T-helper 1 cell (primary cell): ENCODE data around the gene LPP.
"Not testable (repeated sequence)": the region's sequence is repeated elsewhere in the genome, so short reads cannot be mapped to it uniquely, and the experiment has no call there.

Experiments
- DNase-seq, 5 donors: peaks; one replicate each; pipeline ENCODE4 v3.0.0-alpha.2; 2012 to 2020

LPP gene

DNA sequence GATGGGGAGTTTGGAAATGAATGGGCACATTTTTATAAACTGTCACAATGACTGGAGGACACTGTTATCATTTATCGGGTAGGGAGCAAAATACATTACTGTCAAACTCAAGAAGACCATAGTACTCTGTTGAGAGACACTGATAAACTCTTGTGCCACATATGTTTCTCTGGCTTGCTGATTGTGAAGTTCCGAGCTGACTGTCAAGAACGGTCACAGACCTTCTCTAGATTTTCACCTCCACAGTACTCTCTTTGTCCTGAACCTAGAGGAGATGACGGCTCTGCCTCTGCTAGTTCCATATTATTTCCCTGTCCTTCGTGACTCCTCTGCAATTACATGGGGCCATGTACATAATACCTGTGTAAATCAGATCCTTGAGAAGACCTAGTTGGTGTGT is 451.9 kb downstream of the LPP start:
- no peak for DNase-seq

DNA sequence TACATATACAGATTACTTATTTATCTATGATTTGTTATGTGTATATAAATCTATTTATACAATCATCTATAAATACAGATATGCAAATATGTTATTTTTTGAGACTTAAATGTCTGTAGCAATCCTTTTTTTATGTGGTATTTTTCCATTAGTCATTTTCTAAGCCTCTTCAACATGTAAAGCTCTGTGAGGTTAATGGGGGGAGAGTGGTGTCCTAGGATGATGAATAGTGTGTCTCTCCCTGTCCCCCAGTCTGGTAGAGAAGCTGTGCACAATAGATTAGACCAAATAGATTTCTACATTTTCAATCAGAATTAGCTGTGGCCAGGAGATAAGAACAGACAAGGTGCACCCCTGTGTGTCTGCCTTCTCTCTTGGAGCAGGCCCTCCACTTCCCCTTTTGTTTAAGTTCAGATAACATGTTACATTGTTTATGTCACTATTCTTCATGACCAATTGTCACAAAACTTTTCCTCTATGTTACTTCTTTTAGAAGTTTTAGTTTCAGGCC is 453.9 kb downstream of the LPP start:
- DNase-seq, result no peak

DNA sequence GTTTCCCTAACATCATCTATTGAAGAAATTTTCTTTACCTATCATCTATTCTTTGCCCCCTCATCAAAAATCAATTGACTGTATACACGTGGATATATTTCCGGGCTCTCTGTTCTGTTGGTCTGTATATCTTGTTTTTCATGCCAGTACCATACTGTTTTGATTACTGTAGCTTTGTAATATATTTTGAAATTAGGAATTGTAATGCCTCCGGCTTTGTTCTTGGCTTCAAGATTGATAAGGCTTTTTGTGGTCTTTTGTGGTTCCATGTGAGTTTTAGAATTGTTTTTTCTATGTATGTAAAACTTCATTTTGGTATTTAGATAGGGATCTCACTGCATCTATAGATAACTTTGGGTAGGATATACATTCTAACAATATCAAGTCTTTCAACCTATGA is 454.4 kb downstream of the LPP start:
- no peak for DNase-seq

DNA sequence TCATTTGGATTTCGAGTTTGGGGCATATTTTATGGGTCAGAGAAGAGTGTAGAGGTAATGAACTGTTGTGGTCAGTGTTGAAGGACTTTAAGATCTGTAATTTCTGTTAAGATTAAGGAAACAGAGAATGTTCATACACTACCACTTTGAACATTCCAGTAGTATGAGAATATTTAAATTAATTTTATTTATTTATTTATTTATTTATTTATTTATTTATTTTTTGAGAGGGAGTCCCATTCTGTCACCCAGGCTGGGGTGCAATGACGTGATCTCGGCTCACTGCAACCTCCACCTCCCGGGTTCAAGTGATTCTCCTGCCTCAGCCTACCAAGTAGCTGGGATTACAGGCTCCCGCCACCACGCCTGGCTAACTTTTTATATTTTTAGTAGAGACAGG is 459.8 kb downstream of the LPP start:
- DNase-seq, result not testable (repeated sequence)

DNA sequence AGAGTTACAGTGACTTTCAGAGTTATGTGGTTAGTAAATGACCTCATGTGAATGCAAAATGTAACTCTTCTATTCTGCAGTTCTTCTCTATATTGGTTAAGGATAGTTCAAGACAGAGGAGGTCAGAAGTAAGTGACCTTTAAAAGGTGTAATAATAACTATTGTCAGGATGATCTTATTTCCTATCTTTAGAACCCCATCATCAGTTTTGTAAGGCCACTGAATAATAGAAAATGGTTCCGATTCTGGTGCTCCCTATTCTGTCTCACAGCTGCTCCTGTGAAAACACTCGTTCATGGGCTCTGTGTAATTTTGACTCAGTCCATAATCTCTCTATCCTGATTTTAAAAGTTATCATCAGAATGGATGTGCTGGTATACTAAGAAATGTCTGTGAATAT is 463.3 kb downstream of the LPP start:
- DNase-seq, result no peak

DNA sequence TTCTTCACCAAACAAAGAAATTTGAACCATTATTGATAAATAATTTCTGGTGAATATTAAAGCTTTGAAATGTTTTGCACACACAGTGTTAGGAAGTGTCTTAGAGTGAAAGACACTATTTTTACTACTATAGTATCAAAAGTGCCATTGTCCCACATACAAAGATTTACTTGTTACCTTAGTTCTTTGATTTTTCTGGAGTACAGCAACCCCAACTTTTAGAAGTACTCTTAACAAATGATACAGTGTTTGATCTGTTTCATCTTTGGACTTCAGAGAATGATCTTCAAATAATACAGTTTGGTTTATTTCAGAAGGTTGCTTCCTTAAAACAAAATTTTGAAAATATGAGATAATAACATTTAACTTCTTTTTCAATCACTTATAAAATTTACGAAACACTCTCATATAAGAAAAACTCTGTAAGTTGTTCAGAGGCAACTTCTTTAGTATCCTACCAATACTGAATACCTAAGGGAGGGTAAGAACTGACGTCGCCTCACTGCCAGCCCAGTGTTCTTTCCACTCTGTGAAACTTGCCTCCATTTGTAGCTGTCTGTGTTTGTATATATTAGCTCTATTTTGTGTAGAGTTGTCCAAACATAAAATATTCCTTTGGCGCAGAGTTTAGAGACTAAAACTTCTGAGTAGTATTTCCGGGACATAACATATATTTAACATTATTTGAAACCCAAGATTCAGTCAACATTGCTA is 464.2 kb downstream of the LPP start:
- no peak for DNase-seq

DNA sequence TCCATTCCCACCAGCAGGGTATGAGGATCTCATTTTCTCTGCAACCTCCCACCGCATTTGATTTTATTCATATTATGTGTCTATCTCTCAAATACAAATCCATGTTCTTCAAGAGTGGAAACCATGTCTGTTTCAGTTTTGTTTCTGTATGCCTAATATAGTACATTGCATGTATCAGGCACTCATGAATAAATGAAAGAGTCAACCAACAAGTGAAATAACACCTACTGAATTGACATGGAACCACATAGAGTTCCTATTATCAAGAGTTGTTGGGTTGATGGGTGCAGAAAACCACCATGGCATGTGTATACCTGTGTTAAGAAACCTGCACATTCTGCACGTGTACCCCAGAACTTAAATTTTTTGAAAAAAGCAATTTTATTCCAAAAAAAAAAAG is 466.8 kb downstream of the LPP start:
- DNase-seq, result no peak

DNA sequence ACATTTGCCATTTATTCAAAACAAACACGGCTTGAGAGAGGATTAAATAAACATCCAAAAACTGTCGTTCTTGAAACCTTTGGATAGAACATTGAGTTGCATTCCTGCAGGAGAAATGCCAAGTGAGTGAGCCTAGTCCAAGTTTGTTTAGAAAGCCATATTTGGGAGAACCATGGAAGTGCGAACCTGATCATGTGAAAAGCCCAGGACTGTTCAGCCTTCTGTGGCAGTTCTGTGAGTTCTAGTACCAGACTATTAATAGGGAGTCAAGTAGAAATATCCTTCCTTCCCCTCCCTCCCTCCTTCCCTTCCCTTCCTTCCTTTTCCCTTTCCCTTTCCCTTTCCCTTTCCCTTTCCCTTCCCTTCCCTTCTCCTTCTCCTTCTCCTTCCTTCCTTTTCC is 470.4 kb downstream of the LPP start:
- no peak for DNase-seq

DNA sequence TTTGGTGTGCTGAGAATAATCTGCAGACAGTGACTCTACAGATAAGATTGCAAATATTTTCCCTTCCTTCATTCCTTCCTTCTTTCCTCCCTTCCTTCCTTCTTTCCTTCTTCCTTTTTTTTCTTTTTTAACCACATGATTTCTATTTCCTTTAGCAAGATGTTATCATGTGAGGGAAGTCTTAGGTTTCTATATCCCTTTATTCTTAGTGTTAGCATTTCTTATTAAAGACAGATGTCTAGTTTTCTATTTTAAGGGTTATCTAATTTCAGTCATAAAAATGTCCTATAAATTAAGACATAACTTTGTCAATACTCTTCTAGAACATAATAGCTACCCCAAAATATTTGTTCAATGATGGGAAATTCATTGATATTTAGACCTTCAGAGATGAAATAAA is 470.9 kb downstream of the LPP start:
- DNase-seq, result no peak

DNA sequence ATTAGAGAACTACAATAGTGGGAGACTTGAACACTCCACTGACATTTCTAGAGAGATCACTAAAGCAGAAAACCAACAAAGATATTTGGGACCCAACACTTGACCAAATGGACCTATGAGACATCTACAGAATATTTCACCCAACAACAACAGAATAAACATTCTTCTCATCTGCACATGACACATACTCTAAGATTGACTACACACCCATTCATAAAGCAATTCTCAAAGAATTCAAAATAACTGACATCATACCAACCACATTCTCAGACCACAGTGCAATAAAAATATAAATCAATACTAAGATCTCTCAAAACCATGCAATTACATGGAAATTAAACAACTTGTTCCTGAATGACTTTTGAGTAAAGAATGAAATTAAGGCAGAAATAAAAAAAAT is 473.7 kb downstream of the LPP start:
- DNase-seq, result no peak

DNA sequence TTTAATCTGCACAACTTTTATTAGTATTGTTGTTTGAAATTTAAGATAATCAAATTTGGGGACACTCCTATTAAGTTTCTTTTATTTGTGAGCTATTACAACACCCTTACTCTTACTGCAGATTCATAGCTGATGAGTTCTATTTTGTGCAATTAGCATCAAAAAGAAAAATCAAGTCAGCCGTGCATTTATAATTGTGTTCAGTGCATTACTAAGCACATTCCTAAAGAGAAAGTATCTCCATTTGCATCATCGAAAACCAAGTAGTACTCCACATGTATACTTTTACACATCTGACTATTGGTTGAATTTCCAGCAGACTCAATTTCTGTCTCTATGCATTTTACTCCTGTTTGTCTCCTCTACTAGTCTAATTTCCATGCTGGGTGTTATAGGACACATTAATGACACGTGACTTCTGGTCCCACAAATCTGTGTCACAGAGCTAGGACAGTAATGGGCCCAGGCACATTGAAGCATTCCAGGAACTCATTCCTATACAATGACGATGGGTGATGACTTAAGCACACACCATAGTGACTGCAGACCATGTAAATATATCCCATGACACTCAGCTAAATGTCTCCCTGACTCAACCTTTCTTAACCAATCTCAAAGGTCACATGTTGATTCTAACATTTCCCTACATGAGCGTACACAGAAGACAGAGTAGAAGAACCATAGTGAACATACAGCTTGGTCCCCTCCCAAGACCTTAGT is 477.5 kb downstream of the LPP start:
- no peak for DNase-seq

DNA sequence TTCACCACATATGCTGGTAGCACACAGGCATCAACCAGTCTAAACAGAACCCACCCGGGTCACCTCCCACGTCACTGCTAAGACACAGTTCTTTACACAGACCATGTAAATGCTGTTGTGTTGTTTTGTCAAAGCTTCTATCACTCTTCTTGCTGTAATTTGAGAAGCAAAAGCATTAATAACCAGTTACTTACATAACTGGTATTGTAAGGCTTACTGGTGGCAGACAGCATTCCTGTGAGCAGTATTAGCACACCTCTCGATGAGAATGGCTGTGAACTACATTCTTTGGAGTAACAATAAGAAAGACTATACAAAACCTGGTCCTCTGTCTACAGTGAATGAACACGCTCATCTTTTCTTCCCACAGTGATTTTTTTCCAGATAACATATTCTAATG is 479.2 kb downstream of the LPP start:
- DNase-seq, result no peak

DNA sequence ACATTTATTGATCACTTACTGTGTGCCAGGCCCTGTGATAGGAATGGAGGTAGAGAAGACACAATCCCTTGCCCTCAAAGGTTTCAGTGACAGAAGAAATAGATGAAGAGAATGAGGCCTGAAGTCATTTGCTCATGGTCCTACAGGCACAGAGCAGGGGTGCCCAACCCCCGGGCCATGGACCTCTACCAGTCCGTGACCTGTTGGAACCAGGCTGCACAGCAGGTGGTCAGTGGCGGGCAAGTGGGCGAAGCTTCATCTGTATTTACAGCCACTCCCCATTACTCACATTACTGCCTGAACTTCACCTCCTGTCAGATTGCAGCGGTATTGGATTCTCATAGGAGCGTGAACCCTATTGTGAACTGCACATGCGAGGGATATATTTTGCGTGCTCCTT is 480.3 kb downstream of the LPP start:
- no peak for DNase-seq

DNA sequence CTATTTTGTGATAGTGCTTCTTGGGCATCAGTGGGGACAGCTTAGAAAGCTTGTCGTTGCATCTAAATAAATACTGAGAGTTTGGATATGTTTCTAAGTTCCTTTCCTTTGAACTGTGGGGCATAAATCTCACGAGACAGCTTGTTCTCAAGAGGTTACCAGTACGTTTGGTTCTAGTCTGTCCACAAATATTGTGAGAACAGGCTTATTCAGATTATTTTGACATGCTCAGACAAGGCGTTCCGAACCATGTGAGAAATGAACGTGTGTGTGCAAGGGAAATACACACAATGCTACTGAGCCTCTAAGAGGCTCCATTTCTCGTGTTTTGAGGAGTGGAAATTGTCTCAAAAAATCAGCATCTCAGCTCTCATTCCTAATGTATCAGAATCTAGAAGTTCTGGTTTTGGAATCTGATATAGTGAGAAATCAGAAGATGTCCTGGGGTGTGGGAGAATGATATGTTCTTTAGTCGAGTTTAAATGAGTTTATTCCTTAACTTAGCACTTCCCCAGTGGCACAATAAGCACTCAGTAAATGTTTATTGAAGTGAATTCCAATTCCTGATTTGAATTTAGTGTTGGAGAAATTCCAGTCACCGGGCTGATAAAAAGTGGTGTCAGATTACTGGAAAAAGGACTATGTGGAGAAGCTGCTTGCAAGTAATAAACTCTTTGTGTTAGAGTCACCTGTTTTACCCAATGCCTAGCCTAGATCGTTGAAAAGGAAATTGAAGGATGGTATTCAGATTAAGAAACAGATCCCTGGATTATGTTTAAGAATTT is 481.5 kb downstream of the LPP start:
- DNase-seq, result no peak

DNA sequence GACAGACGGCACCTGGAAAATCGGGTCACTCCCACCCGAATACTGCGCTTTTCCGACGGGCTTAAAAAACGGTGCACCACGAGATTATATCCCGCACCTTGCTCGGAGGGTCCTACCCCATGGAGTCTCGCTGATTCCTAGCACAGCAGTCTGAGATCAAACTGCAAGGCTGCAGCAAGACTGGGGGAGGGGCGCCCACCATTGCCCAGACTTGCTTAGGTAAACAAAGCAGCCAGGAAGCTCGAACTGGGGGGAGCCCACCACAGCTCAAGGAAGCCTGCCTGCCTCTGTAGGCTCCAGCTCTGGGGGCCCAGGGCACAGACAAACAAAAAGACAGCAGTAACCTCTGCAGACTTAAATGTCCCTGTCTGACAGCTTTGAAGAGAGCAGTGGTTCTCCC is 482.3 kb downstream of the LPP start:
- not testable (repeated sequence) for DNase-seq

DNA sequence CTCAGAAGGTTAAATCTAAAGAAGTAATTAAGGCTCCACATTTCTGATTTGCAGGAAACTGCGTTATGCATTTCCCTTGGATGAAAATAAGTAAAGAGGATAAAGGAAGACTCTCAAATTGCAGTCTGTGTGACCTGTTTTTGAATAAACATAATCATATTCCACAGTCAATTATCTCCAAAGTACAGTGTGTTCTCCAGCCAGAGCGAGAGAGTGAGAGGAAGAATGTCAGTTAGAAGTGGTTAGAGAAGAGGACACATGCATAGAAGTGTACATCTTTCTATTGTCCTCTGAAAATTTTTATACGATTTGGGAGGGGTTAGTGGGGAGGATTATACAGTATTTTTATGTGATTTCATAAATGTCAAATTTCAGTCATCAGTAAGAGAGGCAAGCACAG is 487.1 kb downstream of the LPP start:
- DNase-seq, result no peak

DNA sequence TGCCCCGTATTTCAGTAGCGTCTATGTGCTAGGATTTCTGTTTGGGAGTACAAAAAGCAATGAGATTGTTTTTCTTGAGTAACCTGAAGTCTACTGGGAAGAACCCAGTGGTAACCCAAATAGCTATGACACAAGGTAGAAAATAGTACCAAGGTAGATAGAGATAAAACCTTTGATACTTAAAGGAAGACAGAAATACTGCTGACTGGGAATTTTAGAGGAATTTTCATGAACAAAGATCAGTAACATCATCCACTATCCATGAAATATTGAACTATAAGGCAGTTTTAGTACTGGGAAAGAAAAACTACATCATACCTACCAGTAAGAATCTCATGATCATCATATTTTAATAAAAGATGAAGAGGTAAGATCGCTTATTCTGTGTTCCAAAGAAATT is 489.8 kb downstream of the LPP start:
- DNase-seq, result no peak

DNA sequence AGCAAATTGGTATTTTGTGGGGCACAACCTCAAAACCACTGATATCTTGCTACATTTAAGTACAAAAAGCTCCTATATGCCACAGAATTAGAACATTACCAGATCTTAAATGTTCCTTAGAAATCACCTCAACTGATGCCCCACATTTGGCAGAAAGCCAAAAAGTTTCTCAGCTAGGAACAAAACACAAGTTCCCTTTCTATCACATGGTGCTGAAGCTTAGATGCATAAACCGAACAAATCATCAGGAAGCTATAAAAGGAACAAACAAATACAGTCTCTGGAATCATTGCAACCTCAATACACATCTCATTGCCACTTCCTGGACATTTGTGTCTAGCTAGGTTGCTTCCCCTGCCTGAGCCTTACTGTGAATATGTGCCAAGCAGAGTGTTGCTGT is 492.6 kb downstream of the LPP start:
- no peak for DNase-seq

DNA sequence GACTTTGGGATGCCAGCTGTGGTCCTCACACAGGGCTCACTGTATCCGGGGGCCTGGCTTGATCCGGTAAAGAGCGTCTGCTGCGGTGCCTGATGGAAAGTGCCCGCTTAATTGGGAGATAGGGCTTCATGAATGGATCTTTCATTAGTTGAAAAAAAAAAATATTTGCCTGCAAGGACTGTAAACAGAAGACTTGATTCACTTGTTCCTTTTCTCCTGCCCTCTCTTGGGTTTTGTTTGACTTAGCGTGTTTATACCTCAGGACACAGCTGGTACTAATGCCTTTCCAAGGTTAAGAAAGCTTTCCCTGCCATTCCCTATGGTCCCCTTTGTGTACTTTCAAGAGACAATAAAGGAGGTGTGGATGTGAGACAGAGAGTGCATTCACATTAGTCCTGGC is 493.3 kb downstream of the LPP start:
- DNase-seq, result no peak

DNA sequence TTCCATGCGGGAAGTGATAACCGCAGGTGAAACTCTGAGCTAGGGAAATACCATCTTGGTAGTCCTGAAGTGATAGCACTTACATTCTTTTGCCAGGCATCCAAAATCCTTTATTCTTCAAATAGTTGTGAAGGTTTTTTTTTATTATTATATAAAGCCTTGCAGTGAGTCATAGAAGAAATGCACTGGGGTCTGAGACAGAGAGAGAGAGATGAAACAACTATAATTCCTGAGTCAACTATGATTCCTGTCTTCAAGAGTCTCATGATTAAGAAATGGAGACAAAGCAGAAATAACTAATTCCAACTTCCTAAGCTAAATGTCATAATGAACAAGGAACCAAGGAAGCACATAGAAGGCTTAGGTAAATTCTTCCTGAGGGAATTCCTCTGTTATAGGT is 495.6 kb downstream of the LPP start:
- DNase-seq, result no peak

DNA sequence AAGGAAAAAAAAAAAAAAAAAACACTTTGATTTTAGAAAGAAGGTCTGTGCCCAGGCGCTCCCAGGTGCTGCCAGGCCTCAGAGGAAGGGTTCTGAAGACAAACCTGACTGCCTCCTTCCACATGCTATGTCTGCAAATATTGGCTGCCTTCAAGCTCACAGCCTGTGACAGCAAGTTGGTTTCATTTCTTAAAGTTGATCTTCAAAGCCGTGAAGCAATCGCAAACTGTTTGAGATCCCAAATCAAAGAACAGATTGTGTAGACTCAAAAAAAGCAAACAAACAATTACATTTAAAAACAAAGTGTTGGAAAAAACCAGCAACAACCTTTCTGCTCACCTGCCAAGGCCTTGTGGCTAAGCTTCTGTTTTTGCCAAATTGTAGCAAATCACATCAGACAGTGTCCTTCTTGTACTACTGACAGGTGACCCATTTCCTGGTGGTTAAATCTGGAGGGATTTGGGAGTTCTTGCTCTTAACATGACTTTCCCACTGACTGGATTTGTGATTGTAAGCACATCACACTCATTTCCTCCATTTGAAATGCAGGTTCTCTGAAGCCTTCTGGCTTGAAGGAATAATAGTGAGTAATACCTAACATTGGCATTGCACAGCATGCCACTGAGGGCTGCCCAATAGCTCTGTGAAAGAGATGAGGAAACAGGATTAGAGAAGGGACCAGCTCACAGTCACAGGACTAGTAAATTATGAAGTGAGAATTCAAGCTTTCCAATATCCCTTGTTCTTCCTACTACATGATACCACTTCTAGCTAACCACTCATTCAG is 502.4 kb downstream of the LPP start:
- no peak for DNase-seq

DNA sequence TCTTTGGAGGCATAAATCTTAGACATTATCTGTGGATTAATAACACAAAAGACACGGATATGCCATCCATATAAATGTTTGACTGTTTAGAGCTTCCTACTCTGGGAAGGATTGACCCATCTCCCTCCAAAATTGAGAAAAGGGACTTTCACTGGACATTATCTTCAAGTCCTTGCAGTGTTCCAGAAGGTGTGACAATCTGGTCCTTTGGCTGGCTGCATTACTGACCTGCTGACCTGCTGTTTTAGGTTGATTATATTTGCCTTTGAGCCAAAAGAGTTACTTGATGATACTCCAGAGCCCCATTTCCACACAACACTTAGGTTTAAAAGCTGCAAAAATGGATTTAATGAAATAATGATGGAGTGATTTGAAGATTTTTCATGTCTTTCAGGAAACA is 504.6 kb downstream of the LPP start:
- DNase-seq, result no peak
